Posterior cingulate gyrus (tissue), 11 donors: Measurements from ENCODE around the gene GINS2.

ENCODE experiments used
- DNase-seq, 10 donors: peaks; one replicate each; pipeline versions ENCODE4 v3.0.0 to v3.0.0-alpha.2; 2020 to 2021; ENCODE audit warnings: mixed read lengths in 3 of 10
- intact Hi-C: fragments of 100-400 bp; cut with DNase I; formaldehyde crosslinking; loops from one replicate; pipeline ENCODE4 v1.15.1; 2023

GINS2 gene

GRCh38 chr16:85658504-85659326 lies 30.0 kb downstream of the GINS2 start:
- intact Hi-C loops, result loop anchor here (1.0 to 10.0 kb wide), 2 partner anchors 60 to 136 kb away; partner anchors contain the start of genes COX4I1 and EMC8
- DNase-seq, result peak in 3 of 10 donors; percentile 62 to 69 (median 64)

GRCh38 chr16:85657996-85658395 lies 30.8 kb downstream of the GINS2 start:
- intact Hi-C loops, result loop anchor here (10.0 kb wide), 1 partner anchor 137 kb away; the partner anchor contains the start of genes COX4I1 and EMC8
- DNase-seq, result peak in 3 of 10 donors; percentile 5 to 67 (median 31)

- intact Hi-C loops, result loop anchor here (10.0 kb wide), 1 partner anchor 138 kb away; the partner anchor contains the start of genes COX4I1 and EMC8
- peak in 3 of 10 donors; percentile 67 to 82 (median 74) for DNase-seq
These were observed 31.5 kb downstream of the GINS2 start for GRCh38 chr16:85657267-85657650.

GRCh38 chr16:85656351-85657266 lies 32.1 kb downstream of the GINS2 start:
- peak in 3 of 10 donors; percentile 74 to 83 (median 81) for DNase-seq
- intact Hi-C loops, result loop anchor here (10.0 kb wide), 1 partner anchor 138 kb away; the partner anchor contains the start of genes COX4I1 and EMC8

- intact Hi-C loops, result loop anchor here (10.0 kb wide), 1 partner anchor 139 kb away; the partner anchor contains the start of genes COX4I1 and EMC8
- DNase-seq, result peak in 4 of 10 donors; percentile 21 to 79 (median 66)
These were observed 33.3 kb downstream of the GINS2 start for GRCh38 chr16:85655216-85656129.

GRCh38 chr16:85654251-85655095 lies 34.3 kb downstream of the GINS2 start:
- DNase-seq, result peak in 3 of 10 donors; percentile 51 to 80 (median 62)
- intact Hi-C loops, result loop anchor here (10.0 kb wide), 1 partner anchor 140 kb away; the partner anchor contains the start of genes COX4I1 and EMC8

GRCh38 chr16:85653290-85653891 lies 35.4 kb downstream of the GINS2 start:
- intact Hi-C loops, result loop anchor here (10.0 kb wide), 1 partner anchor 141 kb away; the partner anchor contains the start of genes COX4I1 and EMC8
- peak in 3 of 10 donors; percentile 53 to 91 (median 82) for DNase-seq

GRCh38 chr16:85652431-85653221 lies 36.1 kb downstream of the GINS2 start:
- intact Hi-C loops, result loop anchor here (10.0 kb wide), 1 partner anchor 142 kb away; the partner anchor contains the start of genes COX4I1 and EMC8
- DNase-seq, result peak; percentile 49 to 96 (median 69)

GRCh38 chr16:85651629-85652430 lies 36.9 kb downstream of the GINS2 start:
- intact Hi-C loops, result loop anchor here (10.0 kb wide), 1 partner anchor 143 kb away; the partner anchor contains the start of genes COX4I1 and EMC8
- peak in 2 of 10 donors; percentile 80 to 87 for DNase-seq

GRCh38 chr16:85650844-85651628 lies 37.7 kb downstream of the GINS2 start:
- peak in 8 of 10 donors; percentile 25 to 94 (median 59) for DNase-seq
- intact Hi-C loops, result loop anchor here (10.0 kb wide), 1 partner anchor 144 kb away; the partner anchor contains the start of genes COX4I1 and EMC8

- peak in 1 of 10 donors; percentile 86 for DNase-seq
- intact Hi-C loops, result loop anchor here (10.0 kb wide), 1 partner anchor 145 kb away; the partner anchor contains the start of genes COX4I1 and EMC8
These were observed 38.5 kb downstream of the GINS2 start for GRCh38 chr16:85650135-85650843.

- intact Hi-C loops, result loop anchor here (10.0 kb wide), 1 partner anchor 145 kb away; the partner anchor contains the start of genes COX4I1 and EMC8
- DNase-seq, result peak in 1 of 10 donors; percentile 79
These were observed 39.2 kb downstream of the GINS2 start for GRCh38 chr16:85649411-85650134.

- intact Hi-C loops, result no loop called here
- DNase-seq, result no peak
These were observed 39.9 kb downstream of the GINS2 start for GRCh38 chr16:85648805-85649204.
